ENCODE measurements around the gene TP53INP2.

DNA sequence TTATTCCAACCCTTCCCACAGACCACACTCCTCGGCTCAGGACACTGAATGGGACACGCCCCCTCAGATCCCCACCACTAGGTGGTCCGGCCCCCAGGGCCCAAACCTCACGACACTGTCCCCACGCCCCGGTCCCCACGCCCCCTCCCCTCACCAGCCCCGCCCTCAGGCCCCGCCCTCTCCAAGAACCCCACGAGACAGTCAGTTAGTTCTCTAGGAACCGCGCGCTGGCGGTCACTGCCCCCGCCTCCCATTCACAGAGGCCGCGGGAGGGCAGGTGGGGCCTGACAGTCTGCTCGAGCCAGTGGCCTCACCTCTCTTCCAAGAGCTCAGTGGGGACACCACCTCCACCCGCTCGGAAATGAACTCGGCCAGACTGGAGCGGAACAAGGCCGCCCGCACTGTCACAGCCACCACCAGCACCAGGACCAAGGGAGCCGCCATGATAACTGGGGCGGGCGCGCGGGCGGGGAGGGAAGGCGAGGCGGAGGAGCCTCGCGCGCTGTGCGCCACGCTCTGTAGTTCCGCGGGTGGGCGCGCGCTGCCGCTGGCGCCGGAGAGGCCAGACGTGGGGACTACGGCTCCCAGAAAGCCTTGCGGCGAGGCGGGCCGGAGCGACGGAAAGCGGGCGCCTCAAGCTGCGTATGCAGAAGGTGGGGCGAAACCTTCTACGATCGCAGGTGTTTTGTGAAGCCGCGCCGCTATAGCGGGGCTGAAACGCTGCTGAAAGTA lies 27.3 kb upstream of the TP53INP2 start, which contains the start of gene PIGU:
- TF ChIP-seq, protein P1, sequence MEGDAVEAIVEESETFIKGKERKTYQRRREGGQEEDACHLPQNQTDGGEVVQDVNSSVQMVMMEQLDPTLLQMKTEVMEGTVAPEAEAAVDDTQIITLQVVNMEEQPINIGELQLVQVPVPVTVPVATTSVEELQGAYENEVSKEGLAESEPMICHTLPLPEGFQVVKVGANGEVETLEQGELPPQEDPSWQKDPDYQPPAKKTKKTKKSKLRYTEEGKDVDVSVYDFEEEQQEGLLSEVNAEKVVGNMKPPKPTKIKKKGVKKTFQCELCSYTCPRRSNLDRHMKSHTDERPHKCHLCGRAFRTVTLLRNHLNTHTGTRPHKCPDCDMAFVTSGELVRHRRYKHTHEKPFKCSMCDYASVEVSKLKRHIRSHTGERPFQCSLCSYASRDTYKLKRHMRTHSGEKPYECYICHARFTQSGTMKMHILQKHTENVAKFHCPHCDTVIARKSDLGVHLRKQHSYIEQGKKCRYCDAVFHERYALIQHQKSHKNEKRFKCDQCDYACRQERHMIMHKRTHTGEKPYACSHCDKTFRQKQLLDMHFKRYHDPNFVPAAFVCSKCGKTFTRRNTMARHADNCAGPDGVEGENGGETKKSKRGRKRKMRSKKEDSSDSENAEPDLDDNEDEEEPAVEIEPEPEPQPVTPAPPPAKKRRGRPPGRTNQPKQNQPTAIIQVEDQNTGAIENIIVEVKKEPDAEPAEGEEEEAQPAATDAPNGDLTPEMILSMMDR (IDR thresholded peaks at IDR 0.05; ENCODE audit: extremely low read depth in 1 of 2, insufficient read depth in 1 of 2, low read depth in 1 of 2, low read length in 2 of 2), result peak in 1 of 2 donors; percentile 18
- no peak for TF ChIP-seq FOS (IDR thresholded peaks at IDR 0.05; ENCODE audit: borderline replicate concordance, insufficient read depth, low read length)
- TF ChIP-seq POLR2A (IDR thresholded peaks at IDR 0.05; ENCODE audit: low read depth, low read length), result peak; percentile 47
- peak; percentile 64 for TF ChIP-seq POLR2AphosphoS5 (IDR thresholded peaks at IDR 0.05; ENCODE audit: insufficient read depth, low read depth, low read length)
- TF ChIP-seq, protein P2, sequence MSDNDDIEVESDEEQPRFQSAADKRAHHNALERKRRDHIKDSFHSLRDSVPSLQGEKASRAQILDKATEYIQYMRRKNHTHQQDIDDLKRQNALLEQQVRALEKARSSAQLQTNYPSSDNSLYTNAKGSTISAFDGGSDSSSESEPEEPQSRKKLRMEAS (IDR thresholded peaks at IDR 0.05; ENCODE audit: insufficient read depth, insufficient read length), result no peak
- no peak for TF ChIP-seq EZH2 (IDR thresholded peaks at IDR 0.05; ENCODE audit: borderline replicate concordance, low read depth, low read length, severe bottlenecking)
